ENCODE data around the gene RPS6KA2. TPM values are rescaled to one million over a fixed set of nuclear protein-coding genes. Genes with fewer than 3 reads are reported as not detected.

Gene RPS6KA2
- total RNA-seq, 2 donors from 2014 or later: 2.9 to 4.0 TPM

- no peak for ATAC-seq
- DNase-seq (ENCODE audit: low spot score in 2 of 2): no peak
- Mint-ChIP-seq H3K36me3 (peaks cover 0 to under 1% of the 10 kb centered on the region in 2 donors), H3K27ac (no peak overlapping the region), H3K9me3 (peaks cover 0 to 5% of the 10 kb centered on the region in 2 donors)
These were observed 162.7 kb downstream of the RPS6KA2 start for GRCh38 chr6:166464068-166465002.

- Mint-ChIP-seq H3K27ac (peak overlapping the region in 1 of 2 donors; percentile 29), H3K36me3 (peaks cover under 1 to 7% of the 10 kb centered on the region in 2 donors), H3K9me3 (peaks cover 0 to 6% of the 10 kb centered on the region in 2 donors)
- ATAC-seq: no peak
- DNase-seq (ENCODE audit: low spot score in 2 of 2): no peak
These were observed 163.5 kb downstream of the RPS6KA2 start for GRCh38 chr6:166463359-166464067.

DNA sequence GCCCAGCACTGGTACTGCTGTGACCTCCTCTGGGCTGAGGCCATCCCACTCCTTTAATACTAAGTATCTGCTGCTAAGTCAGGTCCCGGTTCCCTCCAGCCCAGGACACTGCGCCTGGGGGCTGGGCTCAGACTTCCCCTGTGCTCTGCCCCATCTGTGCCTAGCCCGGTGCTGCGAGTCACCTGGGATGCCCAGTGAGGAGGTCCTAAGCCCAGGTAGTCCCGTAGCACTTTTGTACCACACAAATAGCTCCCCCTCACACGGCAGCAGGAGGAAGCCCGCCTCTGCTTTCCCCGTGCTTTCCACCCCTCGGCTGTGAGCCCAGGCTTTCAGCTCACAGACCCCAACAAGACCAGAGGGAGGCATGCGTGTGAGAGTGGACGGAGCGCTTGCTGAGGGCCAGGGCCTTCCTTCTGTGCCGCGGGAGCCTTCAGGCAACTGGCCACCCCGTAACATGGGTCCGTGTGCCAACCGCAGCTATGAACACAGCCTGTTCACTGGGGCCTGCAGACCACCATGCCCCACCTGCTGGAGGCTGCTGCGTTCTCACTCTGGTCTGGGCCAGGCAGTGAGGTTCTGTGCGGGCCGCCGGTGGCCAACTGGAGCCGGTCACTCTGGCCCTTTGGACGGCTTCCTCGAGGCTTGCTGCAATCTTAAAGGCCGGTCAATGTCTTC lies 164.5 kb downstream of the RPS6KA2 start:
- peaks cover 3 to 10% of the 10 kb centered on the region in 2 donors for H3K9me3 Mint-ChIP-seq
- DNase-seq (ENCODE audit: low spot score in 2 of 2): no peak
- no peak for ATAC-seq
- peaks cover 10 to 12% of the 10 kb centered on the region in 2 donors for H3K36me3 Mint-ChIP-seq
- peak overlapping the region in 1 of 2 donors; percentile 44 for H3K27ac Mint-ChIP-seq

DNA sequence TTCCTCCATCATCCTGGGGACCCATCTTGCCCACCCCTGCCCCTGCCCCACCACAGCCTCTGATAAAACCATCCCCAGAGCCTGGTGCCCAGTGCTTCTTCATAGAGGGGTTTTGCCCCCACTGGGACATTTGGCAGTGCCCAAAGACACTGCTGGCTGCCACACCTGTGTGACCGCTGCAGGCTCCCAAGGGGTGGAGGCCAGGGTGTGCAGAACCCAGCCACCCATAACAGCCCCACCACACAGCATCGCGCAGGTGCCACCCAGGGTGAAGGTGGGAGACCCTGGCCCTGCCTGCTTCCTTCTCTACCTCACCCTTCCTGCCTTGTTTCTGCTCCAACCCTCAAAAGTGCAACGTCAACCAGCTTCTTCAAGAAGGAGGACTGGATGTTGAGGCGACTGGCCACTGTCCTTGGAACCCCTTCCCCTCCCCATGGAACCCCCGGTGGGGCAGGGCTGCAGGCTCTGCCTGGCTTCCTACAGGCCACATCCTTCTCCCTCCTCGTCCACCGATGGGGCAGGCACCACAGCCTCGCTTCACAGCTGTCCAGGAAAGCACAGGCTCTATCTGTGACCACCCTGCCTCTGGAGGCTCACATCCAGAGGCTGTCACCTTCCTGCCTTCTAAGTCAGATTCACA lies 165.1 kb downstream of the RPS6KA2 start:
- peaks cover 5 to 9% of the 10 kb centered on the region in 2 donors for H3K9me3 Mint-ChIP-seq
- H3K27ac Mint-ChIP-seq: peak overlapping the region in 1 of 2 donors; percentile 44
- peaks cover 12 to 13% of the 10 kb centered on the region in 2 donors for H3K36me3 Mint-ChIP-seq
- DNase-seq (ENCODE audit: low spot score in 2 of 2) (no peak), ATAC-seq (no peak)

GRCh38 chr6:166460473-166461437 lies 166.3 kb downstream of the RPS6KA2 start:
- Mint-ChIP-seq H3K36me3 (peaks cover 12 to 13% of the 10 kb centered on the region in 2 donors), H3K27ac (no peak overlapping the region), H3K9me3 (peaks cover 5 to 6% of the 10 kb centered on the region in 2 donors)
- ATAC-seq (no peak), DNase-seq (ENCODE audit: low spot score in 2 of 2) (no peak)

DNA sequence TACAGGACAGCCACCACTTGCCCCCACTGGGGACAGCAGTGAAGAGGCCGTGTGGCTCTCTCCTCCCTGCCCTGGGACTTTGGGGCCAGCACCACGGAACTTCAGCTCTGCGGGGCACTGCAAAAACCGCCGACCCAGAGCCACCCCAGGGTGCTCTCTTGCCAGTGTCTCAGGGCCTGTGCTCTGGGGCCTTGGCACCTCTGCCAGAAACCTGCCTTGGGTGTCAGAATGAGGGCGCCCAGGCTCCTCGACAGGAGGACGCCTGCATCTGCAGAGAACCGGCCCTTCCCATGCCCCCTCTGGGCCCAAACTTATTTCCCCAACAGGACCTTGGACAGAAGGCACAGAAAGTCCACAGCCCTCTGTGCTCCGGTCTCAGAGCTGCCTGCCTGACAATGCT lies 167.1 kb downstream of the RPS6KA2 start:
- Mint-ChIP-seq H3K27ac (no peak overlapping the region), H3K9me3 (peaks cover 5 to 6% of the 10 kb centered on the region in 2 donors), H3K36me3 (peaks cover 12 to 13% of the 10 kb centered on the region in 2 donors)
- ATAC-seq (no peak), DNase-seq (ENCODE audit: low spot score in 2 of 2) (no peak)

GRCh38 chr6:166459272-166459671 lies 167.8 kb downstream of the RPS6KA2 start:
- H3K27ac Mint-ChIP-seq: no peak overlapping the region
- peaks cover 12 to 13% of the 10 kb centered on the region in 2 donors for H3K36me3 Mint-ChIP-seq
- ATAC-seq: no peak
- H3K9me3 Mint-ChIP-seq: peaks cover 5 to 6% of the 10 kb centered on the region in 2 donors
- DNase-seq (ENCODE audit: low spot score in 2 of 2): no peak

- DNase-seq (ENCODE audit: low spot score in 2 of 2) (no peak), ATAC-seq (no peak)
- Mint-ChIP-seq H3K9me3 (peaks cover 6 to 10% of the 10 kb centered on the region in 2 donors), H3K36me3 (peaks cover 12 to 13% of the 10 kb centered on the region in 2 donors), H3K27ac (no peak overlapping the region)
These were observed 170.5 kb downstream of the RPS6KA2 start for GRCh38 chr6:166456395-166457156.

- no peak overlapping the region for H3K27ac Mint-ChIP-seq
- H3K9me3 Mint-ChIP-seq: peaks cover 6 to 10% of the 10 kb centered on the region in 2 donors
- ATAC-seq (no peak), DNase-seq (ENCODE audit: low spot score in 2 of 2) (no peak)
- H3K36me3 Mint-ChIP-seq: peaks cover 12 to 13% of the 10 kb centered on the region in 2 donors
These were observed 172.1 kb downstream of the RPS6KA2 start for GRCh38 chr6:166454692-166455515.

DNA sequence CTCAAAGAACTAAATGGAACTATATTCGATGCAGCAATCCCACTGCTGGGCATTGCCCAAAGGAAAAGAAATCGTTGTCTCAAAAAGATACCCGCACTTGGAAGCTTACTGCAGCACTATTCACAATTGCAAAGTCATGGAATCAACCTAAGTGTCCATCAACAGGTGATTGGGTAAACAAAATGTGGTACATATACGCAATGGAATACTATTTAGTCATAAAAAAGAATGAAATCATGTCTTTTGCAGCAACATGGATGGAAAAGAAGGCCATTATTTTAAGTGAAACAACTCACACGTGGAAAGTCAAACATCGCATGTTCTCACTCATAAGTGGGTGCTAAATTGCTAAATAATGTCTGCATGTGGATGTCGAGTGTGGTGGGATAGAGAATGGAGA lies 173.4 kb downstream of the RPS6KA2 start:
- no peak for DNase-seq (ENCODE audit: low spot score in 2 of 2)
- H3K9me3 Mint-ChIP-seq: peaks cover 6 to 10% of the 10 kb centered on the region in 2 donors
- no peak for ATAC-seq
- peaks cover 6 to 13% of the 10 kb centered on the region in 2 donors for H3K36me3 Mint-ChIP-seq
- H3K27ac Mint-ChIP-seq: no peak overlapping the region

- peaks cover 0 to 5% of the 10 kb centered on the region in 2 donors for H3K9me3 Mint-ChIP-seq
- ATAC-seq (no peak), DNase-seq (ENCODE audit: low spot score in 2 of 2) (no peak)
- peaks cover 0 to 5% of the 10 kb centered on the region in 2 donors for H3K36me3 Mint-ChIP-seq
- no peak overlapping the region for H3K27ac Mint-ChIP-seq
These were observed 176.7 kb downstream of the RPS6KA2 start for GRCh38 chr6:166450167-166450873.

DNA sequence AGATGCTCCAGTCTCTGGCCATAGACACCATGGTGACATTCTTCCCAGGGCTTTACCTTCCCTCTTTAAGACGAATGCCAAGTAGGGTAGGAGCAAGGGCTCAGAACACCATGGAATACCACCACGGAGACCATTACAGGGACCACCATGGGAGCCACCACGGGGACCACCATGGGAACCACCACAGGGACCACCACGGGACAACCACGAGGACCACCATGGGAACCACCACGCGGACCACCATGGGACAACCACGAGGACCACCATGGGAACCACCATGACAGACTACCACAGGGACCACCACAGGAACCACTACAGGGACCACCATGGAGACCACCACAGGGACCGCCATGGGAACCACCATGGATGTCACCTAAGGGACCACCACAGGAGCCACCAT lies 177.4 kb downstream of the RPS6KA2 start:
- no peak overlapping the region for H3K27ac Mint-ChIP-seq
- H3K36me3 Mint-ChIP-seq: peaks cover 0 to 5% of the 10 kb centered on the region in 2 donors
- H3K9me3 Mint-ChIP-seq: peaks cover 0 to 5% of the 10 kb centered on the region in 2 donors
- DNase-seq (ENCODE audit: low spot score in 2 of 2) (no peak), ATAC-seq (no peak)

GRCh38 chr6:166449036-166449435 lies 178.0 kb downstream of the RPS6KA2 start:
- peak overlapping the region in 1 of 2 donors; percentile 24 for H3K27ac Mint-ChIP-seq
- peaks cover 0 to 5% of the 10 kb centered on the region in 2 donors for H3K36me3 Mint-ChIP-seq
- DNase-seq (ENCODE audit: low spot score in 2 of 2) (no peak), ATAC-seq (no peak)
- H3K9me3 Mint-ChIP-seq: peaks cover 0 to 5% of the 10 kb centered on the region in 2 donors
